Midbrain (tissue), 1 donor: ENCODE measurements around the gene ALAS1.

ENCODE experiments used
- DNase-seq: peaks from one replicate; lab custom pipeline; 2025; lab: John Stamatoyannopoulos, UW

The ALAS1 gene

DNA sequence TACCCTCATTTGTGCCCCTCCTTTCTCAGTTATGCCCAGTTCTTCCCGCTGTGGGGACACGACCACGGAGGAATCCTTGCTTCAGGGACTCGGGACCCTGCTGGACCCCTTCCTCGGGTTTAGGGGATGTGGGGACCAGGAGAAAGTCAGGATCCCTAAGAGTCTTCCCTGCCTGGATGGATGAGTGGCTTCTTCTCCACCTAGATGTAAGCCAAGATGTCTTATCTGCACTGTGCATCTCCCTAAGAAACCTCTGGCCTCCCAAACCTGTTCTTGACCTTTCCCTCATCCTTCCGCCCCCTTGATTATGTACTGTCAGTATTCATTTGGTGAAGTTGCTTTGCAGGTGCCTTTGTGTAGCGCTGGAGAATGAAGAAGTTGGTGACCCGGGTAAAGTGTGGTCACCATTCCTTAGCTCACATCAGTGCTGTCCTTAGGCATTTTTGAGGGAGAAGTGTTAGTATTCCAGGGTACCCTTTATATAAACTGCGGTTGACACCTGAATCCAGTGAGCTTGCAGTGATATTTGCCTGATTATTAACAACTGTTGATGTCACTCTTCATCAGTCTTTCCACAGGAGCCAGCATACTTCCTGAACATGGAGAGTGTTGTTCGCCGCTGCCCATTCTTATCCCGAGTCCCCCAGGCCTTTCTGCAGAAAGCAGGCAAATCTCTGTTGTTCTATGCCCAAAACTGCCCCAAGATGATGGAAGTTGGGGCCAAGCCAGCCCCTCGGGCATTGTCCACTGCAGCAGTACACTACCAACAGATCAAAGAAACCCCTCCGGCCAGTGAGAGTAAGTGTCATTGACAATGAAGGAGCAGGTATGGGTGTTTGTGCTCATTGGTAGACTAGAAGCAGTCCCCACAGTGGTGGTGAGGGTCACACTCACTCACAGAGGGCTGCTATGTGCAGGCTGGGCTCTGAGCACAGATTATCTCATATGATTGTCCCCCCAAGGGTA is 966 bp downstream of the ALAS1 start:
- no peak for DNase-seq

DNA sequence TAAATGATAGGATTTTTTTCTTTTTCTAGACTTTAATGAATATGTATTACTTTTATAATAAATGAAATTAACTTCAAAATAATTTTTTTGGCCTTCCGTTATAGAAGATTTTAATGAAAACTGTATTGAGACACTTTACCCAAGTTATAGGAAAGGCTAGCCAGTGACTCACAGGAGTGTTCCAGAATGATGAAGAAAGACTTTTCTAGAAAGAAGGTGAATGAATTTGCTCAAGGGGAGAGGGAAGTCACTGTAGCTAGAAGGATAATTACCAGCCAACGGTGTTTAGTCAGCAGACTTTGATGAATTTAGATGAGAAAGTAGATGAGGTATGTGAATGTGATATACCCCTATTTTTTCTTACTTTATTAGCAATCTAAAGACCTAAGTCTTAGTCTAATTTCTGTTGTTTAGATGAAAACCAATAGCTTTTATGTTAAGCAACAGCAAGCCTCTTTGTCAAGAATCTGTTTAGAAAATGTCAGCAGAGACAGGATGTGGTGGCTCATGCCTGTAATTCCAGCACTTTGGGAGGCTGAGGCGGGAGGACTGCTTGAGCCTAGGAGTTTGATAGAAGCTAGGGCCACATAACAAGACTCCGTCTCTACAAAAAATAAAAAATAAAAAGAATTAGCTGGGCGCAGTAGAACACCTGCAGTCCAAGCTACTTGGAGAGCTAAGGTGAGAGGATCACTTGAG is 3.2 kb downstream of the ALAS1 start:
- DNase-seq, result no peak

DNA sequence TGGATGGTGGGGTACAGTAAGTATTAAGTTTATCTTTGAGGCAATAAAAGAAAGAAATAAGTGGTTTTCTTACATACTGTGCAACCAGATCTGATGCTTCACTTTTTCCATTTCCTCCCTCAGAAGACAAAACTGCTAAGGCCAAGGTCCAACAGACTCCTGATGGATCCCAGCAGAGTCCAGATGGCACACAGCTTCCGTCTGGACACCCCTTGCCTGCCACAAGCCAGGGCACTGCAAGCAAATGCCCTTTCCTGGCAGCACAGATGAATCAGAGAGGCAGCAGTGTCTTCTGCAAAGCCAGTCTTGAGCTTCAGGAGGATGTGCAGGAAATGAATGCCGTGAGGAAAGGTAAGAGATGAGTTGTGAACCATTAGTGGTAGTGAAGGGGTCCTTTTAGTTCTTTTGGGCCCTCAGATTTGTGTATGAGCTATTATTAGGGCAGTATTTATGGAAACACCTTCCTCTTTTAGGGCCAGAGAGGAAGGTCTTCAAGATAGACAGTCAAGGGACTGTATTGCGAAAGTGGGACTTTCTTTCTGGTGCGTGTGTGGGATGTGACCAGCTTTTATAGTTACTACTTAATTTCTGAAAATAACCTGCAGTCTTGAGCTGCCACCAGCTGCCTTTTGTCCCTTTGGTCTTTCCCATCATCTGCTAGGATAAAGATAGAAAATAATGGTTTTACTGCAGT is 4.6 kb downstream of the ALAS1 start:
- DNase-seq, result no peak

DNA sequence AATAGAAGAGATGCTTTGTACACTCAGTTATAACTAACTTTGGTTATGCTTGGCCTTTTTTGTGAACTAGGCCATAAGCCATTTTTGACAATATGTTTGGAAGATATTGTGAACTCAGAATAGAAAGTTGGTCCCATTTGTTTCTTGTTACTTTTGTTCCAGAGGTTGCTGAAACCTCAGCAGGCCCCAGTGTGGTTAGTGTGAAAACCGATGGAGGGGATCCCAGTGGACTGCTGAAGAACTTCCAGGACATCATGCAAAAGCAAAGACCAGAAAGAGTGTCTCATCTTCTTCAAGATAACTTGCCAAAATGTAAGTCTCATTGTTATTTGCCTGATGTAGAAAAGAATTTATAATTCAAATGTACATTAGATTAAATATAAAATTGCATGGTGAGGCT is 5.7 kb downstream of the ALAS1 start:
- no peak for DNase-seq

DNA sequence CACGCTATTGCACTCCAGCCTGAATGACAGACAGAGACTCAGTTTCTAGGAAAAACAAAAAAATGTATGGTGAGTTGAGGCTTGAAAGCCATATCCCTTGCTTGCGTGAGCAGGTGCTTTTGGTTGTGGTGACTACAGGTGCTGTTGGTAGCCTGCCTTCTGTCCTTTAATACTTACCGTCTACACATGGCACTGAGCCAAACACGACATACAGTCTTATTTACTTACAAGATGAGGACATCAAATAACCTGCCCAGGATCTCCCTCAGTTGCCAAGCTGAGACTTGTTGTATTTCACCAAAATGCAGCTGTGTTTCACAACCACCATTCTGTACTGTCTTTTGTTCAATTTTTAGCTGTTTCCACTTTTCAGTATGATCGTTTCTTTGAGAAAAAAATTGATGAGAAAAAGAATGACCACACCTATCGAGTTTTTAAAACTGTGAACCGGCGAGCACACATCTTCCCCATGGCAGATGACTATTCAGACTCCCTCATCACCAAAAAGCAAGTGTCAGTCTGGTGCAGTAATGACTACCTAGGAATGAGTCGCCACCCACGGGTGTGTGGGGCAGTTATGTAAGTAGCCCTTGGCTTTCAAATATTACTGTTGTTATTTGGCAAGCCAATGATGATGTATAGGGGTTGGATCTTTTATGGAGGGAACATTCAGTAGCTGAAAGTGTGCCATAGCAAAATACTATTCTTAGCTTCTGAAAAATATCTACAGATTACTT is 6.5 kb downstream of the ALAS1 start:
- DNase-seq, result no peak

DNA sequence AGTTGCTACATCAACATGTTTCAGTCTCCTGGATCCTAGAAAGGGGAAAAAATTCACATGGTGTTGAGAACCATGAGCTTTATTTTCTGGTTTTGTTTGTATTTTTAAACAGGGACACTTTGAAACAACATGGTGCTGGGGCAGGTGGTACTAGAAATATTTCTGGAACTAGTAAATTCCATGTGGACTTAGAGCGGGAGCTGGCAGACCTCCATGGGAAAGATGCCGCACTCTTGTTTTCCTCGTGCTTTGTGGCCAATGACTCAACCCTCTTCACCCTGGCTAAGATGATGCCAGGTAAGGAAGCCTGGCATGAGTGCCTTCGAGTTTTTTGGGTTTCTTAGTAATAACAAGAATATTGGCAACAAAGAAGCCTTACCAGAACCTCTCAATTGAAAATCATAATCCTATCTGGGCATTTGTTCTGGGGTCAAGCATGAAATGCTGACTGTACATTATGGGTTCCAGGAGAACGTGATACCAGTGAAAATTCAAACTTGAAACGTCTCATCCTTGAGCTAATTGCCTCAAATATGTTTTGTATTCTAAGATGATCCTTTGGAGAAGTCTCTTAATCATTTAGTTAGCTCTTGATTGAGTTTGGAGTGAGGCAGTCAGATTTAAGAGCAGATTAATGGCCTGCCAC is 7.9 kb downstream of the ALAS1 start:
- no peak for DNase-seq

DNA sequence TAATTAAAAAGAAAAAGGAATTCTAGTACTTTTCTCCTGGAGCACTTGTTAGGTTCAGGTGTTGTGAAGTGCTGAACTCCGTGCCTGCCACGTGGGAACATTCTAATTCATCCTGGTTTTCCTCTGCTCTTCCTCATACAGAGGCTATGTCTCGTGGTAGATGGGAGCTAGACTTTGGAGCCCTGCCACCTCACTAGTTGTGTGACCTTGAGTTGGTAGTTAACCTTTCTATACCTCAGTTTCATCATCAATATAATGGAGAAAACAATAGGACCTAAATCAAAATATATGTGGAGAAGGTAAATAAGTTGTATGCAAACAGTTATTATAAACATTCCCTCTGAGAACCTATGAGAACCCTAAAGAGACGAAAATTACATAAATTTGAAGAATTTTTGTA is 10.6 kb downstream of the ALAS1 start:
- DNase-seq, result no peak

DNA sequence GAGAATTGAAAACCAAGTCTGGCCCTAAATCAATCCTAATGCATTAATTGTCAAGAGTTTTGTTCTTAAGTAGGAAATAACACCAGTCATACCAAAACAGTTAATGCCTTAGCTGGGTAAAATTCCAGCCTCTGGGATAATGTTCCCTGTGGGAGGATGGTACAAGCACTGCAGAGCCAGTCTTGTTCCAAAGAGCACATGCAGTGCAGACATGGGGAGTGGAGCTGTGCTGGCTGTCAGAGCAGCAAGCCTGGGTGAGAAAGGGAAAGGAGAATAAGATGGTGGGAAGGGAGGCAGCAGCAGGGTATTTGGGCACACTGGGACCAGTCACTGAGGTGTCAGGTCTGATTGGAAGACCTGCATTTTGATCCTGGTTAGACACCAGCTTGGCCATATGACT is 12.1 kb downstream of the ALAS1 start:
- DNase-seq, result no peak

DNA sequence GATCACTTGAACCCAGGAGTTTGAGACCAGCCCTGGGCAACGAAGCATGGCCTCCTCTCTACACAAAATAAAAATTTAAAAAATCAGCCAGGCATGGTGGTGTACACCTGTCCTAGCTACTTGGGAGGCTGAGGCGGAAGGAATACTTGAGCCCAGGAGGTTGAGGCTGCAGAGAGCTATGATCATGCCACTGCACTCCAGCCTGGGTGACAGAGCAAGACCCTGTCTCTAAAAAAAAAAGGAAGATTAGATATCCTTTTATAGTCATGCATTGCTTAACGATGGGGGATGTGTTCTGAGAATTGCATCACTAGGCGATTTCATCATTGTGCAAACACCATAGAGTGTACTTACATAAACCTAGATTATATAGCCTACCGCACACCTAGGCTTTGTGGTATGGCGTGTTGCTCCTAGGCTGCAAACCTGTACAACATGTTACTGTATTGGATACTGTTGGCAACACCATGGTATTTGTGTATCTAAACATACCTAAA is 12.6 kb downstream of the ALAS1 start:
- no peak for DNase-seq

DNA sequence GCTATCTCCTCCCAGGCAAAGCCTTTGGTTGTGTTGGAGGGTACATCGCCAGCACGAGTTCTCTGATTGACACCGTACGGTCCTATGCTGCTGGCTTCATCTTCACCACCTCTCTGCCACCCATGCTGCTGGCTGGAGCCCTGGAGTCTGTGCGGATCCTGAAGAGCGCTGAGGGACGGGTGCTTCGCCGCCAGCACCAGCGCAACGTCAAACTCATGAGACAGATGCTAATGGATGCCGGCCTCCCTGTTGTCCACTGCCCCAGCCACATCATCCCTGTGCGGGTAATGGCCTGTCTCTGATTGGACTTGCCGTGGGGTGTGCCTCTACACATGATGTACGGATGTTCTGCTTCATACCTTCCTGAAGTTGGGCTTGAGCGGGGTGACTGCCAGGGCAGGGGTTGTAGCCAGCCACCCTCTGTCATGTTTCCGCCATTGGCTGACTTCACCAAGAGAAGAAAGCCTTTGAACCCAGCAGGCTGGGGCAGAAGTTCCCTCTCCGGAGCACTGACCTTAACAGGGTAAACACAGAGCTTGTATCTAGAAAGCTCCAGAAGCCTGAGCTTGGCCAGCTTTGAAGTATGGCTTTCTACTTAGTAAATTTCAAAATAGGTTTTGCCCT is 13.4 kb downstream of the ALAS1 start:
- DNase-seq, result no peak

DNA sequence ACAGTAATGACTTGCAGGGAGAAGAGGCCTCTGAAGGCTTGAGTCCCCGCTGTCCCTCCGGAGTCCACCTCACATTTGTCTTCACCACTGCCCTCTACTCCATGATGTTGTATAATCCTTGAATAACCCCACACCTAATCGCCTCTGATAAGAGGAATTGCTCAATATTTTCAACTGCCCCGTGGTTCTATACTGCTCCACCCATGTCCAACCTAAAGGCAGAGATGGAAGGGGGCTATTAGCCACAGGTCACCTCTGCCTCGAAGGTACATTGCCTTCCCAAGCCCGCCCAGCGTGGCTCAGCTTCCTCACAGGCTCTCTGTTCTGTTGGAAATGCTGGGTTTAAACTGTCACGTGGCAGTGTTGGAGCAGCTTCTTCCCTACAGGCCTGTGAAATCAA is 15.0 kb downstream of the ALAS1 start:
- no peak for DNase-seq

DNA sequence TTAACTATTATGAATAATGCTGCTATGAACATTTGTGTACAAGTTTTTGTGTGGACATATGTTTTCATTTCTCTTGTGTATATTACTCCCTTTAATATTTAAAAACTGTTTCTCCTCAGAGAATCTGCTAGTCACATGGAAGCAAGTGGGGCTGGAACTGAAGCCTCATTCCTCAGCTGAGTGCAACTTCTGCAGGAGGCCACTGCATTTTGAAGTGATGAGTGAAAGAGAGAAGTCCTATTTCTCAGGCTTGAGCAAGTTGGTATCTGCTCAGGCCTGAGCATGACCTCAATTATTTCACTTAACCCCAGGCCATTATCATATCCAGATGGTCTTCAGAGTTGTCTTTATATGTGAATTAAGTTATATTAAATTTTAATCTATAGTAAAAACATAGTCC is 15.9 kb downstream of the ALAS1 start:
- DNase-seq, result no peak

DNA sequence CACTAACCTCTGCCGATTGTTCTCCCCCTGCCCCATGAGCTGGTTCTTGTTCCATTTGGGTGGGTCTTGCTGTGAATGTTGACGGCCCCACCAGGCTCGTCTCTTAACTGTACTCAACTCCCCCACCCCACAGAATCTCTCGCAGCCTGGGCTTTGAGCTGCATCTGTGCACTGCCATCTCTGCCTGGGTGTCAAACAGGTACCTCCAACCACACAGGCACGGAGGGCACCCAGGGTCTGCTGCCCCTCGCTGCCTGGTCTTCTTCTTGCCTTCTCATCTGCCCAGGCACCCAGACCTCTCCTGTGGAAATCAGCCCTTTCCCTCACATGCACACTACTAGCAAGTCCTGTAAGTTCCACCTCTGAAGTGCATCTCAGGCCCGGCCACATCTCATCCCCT is 17.4 kb downstream of the ALAS1 start:
- no peak for DNase-seq

DNA sequence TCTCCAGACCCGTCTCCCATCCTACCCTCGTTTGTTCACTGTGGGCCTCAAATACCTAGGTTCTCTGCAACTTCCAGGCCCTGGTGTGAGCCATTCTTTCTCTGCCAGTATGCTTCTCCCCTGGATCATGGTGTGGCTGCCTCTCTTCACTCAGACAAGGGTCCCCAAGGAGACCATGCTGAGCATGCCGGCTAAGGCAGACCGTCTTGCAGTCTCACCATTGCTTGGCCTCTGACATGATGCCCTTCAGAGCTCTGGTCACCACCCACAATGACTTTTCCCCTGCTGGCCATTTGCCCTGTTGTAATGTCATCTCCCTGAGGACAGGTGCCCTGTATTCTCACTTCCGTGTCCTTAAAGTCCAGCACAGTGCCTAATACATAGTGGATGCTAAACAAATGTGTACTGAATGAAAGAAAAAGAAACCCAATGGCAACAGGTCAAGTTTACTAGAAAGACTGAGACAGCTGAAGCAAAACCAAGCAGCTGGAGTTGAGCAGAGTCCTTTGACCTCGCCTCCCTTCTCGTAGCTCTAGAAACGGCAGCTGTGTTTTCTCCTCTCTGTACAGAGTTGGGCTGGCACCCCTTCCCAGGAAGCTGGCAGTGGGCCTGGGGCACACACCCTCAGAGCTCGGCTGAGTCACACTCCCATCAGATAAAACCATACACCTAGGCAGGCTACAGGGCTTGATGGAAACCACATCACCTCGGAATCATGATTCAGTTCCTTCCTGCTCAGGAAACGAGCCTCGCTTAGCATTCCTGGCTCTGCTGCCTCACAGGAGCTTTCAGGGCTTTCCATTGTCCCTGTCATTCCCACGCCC is 18.8 kb downstream of the ALAS1 start:
- no peak for DNase-seq

DNA sequence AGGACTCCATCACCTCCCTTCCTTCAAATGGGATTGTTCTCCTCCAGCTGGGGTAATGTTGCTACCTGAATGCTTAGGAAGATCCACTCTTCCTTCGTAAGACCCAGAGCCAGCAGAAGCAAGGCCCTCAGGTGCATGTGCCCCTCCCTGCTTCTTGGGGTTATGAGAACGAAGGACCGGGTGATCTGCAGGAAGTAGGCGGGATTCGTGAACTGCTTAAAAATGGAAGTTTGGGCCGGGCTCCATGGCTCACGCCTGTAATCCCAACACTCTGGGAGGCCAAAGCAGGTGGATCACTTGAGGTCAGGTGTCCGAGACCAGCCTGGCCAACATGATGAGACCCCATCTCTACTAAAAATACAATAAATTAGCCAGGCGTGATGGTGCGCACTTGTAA is 19.4 kb downstream of the ALAS1 start:
- no peak for DNase-seq

DNA sequence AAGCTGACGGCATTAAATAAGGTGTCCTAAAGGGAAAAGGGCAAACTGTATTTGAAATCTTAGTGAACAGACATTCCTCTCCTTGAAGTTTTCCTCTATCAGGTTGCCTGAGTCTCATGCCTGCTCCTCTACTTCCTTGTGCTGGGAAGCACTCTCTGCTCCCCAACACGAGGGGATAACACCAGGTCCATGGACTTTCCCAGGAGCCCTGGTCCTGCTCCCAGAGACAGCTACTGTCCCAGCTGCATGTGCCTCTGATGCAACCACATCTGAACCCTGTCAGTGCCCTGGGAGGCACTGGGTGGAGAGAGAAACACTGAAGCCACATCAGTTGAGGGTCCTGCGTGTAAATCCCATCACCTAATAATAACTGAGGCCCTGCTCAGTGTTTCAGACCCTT is 20.1 kb downstream of the ALAS1 start:
- DNase-seq, result no peak

DNA sequence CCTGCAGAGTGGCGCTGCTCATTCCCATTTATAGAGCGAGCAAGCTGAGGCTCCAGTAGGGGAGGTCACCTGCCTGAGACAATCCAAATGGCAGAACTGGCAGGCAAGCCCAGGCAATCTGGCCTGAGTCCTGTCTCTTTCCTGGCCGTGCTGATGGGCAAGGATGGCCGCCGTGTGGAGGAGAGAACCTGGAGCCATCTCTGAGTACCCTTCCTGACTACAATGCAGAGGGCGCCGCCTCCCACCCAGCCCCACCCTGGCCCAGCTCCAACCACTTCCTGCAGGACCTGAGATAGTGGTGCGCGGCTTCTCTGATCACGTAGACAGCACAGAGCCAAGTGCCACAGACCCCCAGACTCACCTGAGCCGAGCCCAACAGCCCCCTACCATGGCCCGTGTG is 20.5 kb downstream of the ALAS1 start:
- DNase-seq, result no peak

DNA sequence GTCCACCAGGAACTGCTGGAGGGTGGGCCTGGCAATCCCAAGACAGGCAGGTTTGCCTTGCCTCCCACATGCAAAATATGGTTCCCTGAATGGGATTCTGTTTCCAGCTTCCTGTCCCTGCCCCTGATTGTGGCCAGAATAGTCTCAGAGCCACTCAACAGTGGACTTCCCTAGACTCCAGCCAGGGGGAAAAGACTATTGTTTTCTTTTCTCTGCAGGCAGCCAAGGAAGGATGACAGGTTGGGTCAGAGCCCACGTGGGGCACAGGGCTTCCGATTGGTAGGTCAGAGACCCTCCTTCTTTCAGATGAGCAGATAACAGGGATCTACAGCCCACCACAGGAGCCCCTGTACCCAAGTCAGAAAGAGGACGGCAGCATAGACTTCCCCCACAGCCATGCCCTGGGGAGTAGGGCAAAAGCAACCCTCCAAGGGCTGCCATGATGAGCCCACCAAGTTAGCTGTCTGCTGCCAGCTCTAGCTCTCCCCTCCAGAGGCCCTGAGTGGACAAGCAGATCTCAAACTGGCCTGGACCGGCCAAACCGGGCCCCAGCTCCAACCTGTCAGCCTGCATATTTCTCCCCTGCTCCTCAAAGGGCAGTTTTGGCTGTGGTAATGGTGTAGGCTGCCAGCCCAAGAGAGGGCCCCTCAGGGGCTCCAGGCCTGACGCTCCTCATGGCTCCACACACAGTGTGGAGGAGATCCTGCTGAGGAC is 21.1 kb downstream of the ALAS1 start:
- DNase-seq, result no peak

DNA sequence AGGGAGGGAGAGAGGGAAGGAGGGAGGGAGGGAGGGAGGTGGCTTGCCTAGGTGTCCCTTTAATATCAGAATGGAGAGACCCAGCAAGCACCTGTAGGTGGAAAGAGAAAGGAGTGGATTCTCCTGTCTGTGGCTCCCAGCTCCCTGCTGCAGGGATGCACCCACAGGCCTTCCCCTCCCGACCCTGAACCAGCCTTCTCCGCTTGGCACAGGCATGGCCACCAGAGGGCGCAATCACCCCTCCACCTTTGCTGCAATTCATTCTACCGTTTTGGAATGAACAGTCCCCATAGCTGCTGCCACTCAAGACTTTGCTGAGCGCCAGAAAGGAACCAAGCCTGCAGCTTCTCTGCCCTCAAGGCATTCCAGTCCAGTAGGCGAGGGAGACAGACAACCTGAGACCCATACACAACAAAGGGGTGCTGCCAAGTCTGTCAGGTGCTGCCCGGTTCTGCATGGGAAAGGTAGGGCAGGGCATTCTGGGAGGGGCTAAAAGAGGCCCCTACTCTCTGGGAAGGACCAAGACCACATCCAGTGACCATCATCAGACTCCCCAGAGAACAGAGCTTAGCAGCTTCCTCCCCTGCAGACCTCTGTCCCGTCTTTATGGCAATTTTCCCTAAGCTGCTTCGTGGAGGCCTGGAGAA is 22.5 kb downstream of the ALAS1 start:
- peak; percentile 79 for DNase-seq
